HepG2 (cell line): ENCODE results near the gene MSS51. TPM values are rescaled to one million over a fixed set of nuclear protein-coding genes. Genes with fewer than 3 reads are reported as not detected.

ENCODE experiments used
- ATM ChIP-seq: fragments of 450-650 bp; IDR thresholded peaks from 2 replicates; pipeline ENCODE4 v1.7.1; 2017; ENCODE audit warnings: mild to moderate bottlenecking, borderline replicate concordance
- CAMTA2 ChIP-seq: sonication (generic); formaldehyde crosslinking; IDR thresholded peaks from 2 replicates; pipeline ENCODE4 v1.4.0; 2020; ENCODE audit warnings: mild to moderate bottlenecking, missing genetic modification reagents, borderline replicate concordance
- HDAC2 ChIP-seq: sonication (generic); formaldehyde crosslinking; IDR thresholded peaks from 2 replicates; pipeline ENCODE4 v1.4.0; 2020; ENCODE audit warnings: missing genetic modification reagents
- HOXA7 ChIP-seq: sonication (generic); formaldehyde crosslinking; IDR thresholded peaks from 2 replicates; pipeline ENCODE4 v1.8.1; 2022; ENCODE audit warnings: mild to moderate bottlenecking, missing genetic modification reagents, moderate library complexity
- JDP2 ChIP-seq: sonication (generic); formaldehyde crosslinking; IDR thresholded peaks from 2 replicates; pipeline ENCODE4 v1.8.1; 2022; ENCODE audit warnings: missing genetic modification reagents, borderline replicate concordance
- KLF13 ChIP-seq: sonication (generic); formaldehyde crosslinking; IDR thresholded peaks from 2 replicates; pipeline ENCODE4 v1.4.0; 2020; ENCODE audit warnings: mild to moderate bottlenecking, missing genetic modification reagents
- KMT2A ChIP-seq: sonication (generic); formaldehyde crosslinking; IDR thresholded peaks from 2 replicates; pipeline ENCODE4 v1.4.0; 2020; ENCODE audit warnings: missing genetic modification reagents
- ONECUT2 ChIP-seq: sonication (generic); formaldehyde crosslinking; IDR thresholded peaks from 2 replicates; pipeline ENCODE4 v1.4.0; 2020; ENCODE audit warnings: missing genetic modification reagents
- SRF ChIP-seq: IDR thresholded peaks from 2 replicates; pipeline ENCODE4 v1.6.1; 2011; ENCODE audit warnings: mild to moderate bottlenecking, low read depth, low read length, moderate library complexity
- ZBED4 ChIP-seq: sonication (generic); formaldehyde crosslinking; IDR thresholded peaks from 2 replicates; pipeline ENCODE4 v1.4.0; 2020; ENCODE audit warnings: missing genetic modification reagents, borderline replicate concordance
- ZFP36L1 ChIP-seq: sonication (generic); formaldehyde crosslinking; IDR thresholded peaks from 2 replicates; pipeline ENCODE4 v1.8.0; 2022; ENCODE audit warnings: mild to moderate bottlenecking, missing genetic modification reagents, moderate library complexity
- ZNF552 ChIP-seq: sonication (generic); formaldehyde crosslinking; IDR thresholded peaks from 2 replicates; pipeline ENCODE4 v1.9.0; 2022; ENCODE audit warnings: missing genetic modification reagents, mild to moderate bottlenecking, borderline replicate concordance
- ZNF646 ChIP-seq: sonication (generic); formaldehyde crosslinking; IDR thresholded peaks from 2 replicates; pipeline ENCODE4 v1.9.0; 2021; ENCODE audit warnings: mild to moderate bottlenecking, missing genetic modification reagents
- ZNF761 ChIP-seq: sonication (generic); formaldehyde crosslinking; conservative IDR thresholded peaks from 2 replicates; pipeline ENCODE4 v1.4.0; 2020; ENCODE audit warnings: mild to moderate bottlenecking, missing genetic modification reagents
- ZXDC ChIP-seq: sonication (generic); formaldehyde crosslinking; IDR thresholded peaks from 2 replicates; pipeline ENCODE4 v1.5.0; 2020; ENCODE audit warnings: mild to moderate bottlenecking, missing genetic modification reagents
- polyA plus RNA-seq, 8 experiments: library from polyadenylated mRNA; depleted of rRNA in 3 of 8; stranded (reverse) in 7 of 8; unstranded in 1 of 8; fragments of >200 nt; fragmentation: Illumina TruSeq in 4 of 8; extraction: Trizol in 4 of 8; gene quantifications; 2 replicates each; pipeline versions ENCODE4 v1.2.1 to v1.2.3, GENCODE V29; 2011 to 2016; ENCODE audit warnings: low read depth in 4 of 8, missing spikeins in 1 of 8, mixed read lengths in 1 of 8; ENCODE audit not compliant: insufficient read depth in 1 of 8
- total RNA-seq, 5 experiments: library from RNA; depleted of rRNA; stranded (reverse); fragments of >200 nt; fragmentation: Illumina TruSeq; extraction: Trizol; gene quantifications; 2 replicates each; pipeline ENCODE4 v1.2.3, GENCODE V29; 2016; ENCODE audit warnings: low read depth in 1 of 5

MSS51 gene
- total and polyA plus RNA-seq, 2 of the 13 experiments (the other 11 are each of a cell fraction or from before 2014, with no cell fraction given): 0.91 to 2.4 TPM

- no peak for TF ChIP-seq ZNF646 (CRISPR knock-in tag)
- no peak; the same call in 1 of the 2 replicates for TF ChIP-seq ZNF761 (CRISPR knock-in tag)
- peak; percentile 78; the same call in 1 of the 2 replicates for TF ChIP-seq KMT2A
- TF ChIP-seq ZXDC (CRISPR knock-in tag): no peak
- TF ChIP-seq HDAC2 (CRISPR knock-in tag): peak; percentile 42; the same call in 1 of the 2 replicates
- no peak for TF ChIP-seq SRF
- 0 out of 2 replicates have a peak, but pooled peaks have one; percentile 82 for TF ChIP-seq KLF13
- TF ChIP-seq ZNF552 (CRISPR knock-in tag): no peak
- TF ChIP-seq ONECUT2 (CRISPR knock-in tag): no peak
- TF ChIP-seq CAMTA2: peak; percentile 53
- no peak for TF ChIP-seq JDP2 (CRISPR knock-in tag)
- peak; percentile 62 for TF ChIP-seq ZBED4
- peak; percentile 66; the same call in 1 of the 2 replicates for TF ChIP-seq ZFP36L1 (CRISPR knock-in tag)
- no peak for TF ChIP-seq ATM
- no peak for TF ChIP-seq HOXA7 (CRISPR knock-in tag)
Measured at GRCh38 chr10:73413528-73414229, 19.7 kb downstream of the MSS51 start, which contains the start of gene ANXA7 (continued).
